Endothelial cell of umbilical vein (primary cell): ENCODE measurements around the gene CNGB1. TPM values are rescaled to one million over a fixed set of nuclear protein-coding genes. Genes with fewer than 3 reads are reported as not detected.
"Not testable (repeated sequence)": the region's sequence is repeated elsewhere in the genome, so short reads cannot be mapped to it uniquely, and the experiment has no call there.

Source experiments
- BruUV-seq: library from RNA; stranded (reverse); fragments of 400-500 nt; replicated peaks from 2 replicates; lab custom pipeline; 2021; lab: Mats Ljungman, UMichigan
- CTCF ChIA-PET: fragments of 300-600, 350-600 bp; sonication (Branson Sonifier 250); formaldehyde crosslinking; loops from one replicate; lab custom pipeline; 2021; ENCODE audit warnings: antibody characterized with exemption, inconsistent platforms; lab: Charles Lee
- POLR2A ChIA-PET: fragments of 300-600, 350-600 bp; sonication (Branson Sonifier 250); formaldehyde crosslinking; loops from one replicate; lab custom pipeline; 2021; ENCODE audit warnings: antibody characterized with exemption, inconsistent platforms; lab: Charles Lee
- DNase-seq: peaks from one replicate; pipeline ENCODE4 v3.0.0-alpha.2; 2011; ENCODE audit warnings: low read depth, low spot score
- FAIRE-seq: peaks from 2 replicates; lab custom pipeline; 2011; peaks lifted over from hg19 to GRCh38; lab: Jason Lieb, UNC
- H2AFZ ChIP-seq: 2 replicates; pipeline ENCODE4 v1.6.0; 2012; ENCODE audit warnings: low read depth, low read length, control low read depth, inconsistent platforms
- H3K27ac ChIP-seq: 2 replicates; pipeline ENCODE4 v1.5.1; 2011; ENCODE audit warnings: low read depth, mild to moderate bottlenecking, control low read depth, low read length, moderate library complexity; ENCODE audit not compliant: insufficient read depth
- H3K27me3 ChIP-seq, 2 experiments: 2 replicates each; pipeline versions ENCODE4 v1.6.0 to v1.6.1; 2011; ENCODE audit warnings: low read length in 2 of 2, mixed read lengths in 1 of 2; ENCODE audit not compliant: control insufficient read depth in 2 of 2, insufficient read depth in 2 of 2
- H3K36me3 ChIP-seq, 2 experiments: 2 replicates in 1 of 2; 3 replicates in 1 of 2; pipeline ENCODE4 v1.5.1; 2011; ENCODE audit warnings: low read length in 2 of 2, mild to moderate bottlenecking in 1 of 2, moderate library complexity in 1 of 2; ENCODE audit not compliant: control insufficient read depth in 2 of 2, insufficient read depth in 2 of 2; ENCODE audit errors: extremely low read depth in 1 of 2
- H3K4me1 ChIP-seq: 3 replicates; pipeline ENCODE4 v1.5.1; 2011; ENCODE audit warnings: mild to moderate bottlenecking, low read length; ENCODE audit not compliant: control insufficient read depth, insufficient read depth; ENCODE audit errors: extremely low read depth
- H3K4me2 ChIP-seq: 2 replicates; pipeline ENCODE4 v1.6.1; 2011; ENCODE audit warnings: low read length, control low read depth, mixed read lengths; ENCODE audit not compliant: insufficient read depth
- H3K4me3 ChIP-seq, 3 experiments: fragments of 200-600 bp in 1 of 3; sonication (generic), shearing (Covaris generic) in 1 of 3; replicated peaks in 1 of 3; 2 replicates each; pipeline ENCODE4 v1.5.1; 2011 to 2016; ENCODE audit warnings: control low read depth in 3 of 3, low read length in 3 of 3, mild to moderate bottlenecking in 2 of 3, inconsistent platforms in 1 of 3, low read depth in 1 of 3, moderate library complexity in 1 of 3; ENCODE audit not compliant: insufficient read depth in 1 of 3
- H3K79me2 ChIP-seq: 2 replicates; pipeline ENCODE4 v1.6.0; 2012; ENCODE audit warnings: low read length, inconsistent platforms; ENCODE audit not compliant: control insufficient read depth, insufficient read depth
- H3K9ac ChIP-seq: replicated peaks from 2 replicates; pipeline ENCODE3; 2011; ENCODE audit warnings: low read length, control low read depth; ENCODE audit not compliant: insufficient read depth; ENCODE audit errors: extremely low read depth
- H3K9me1 ChIP-seq: replicated peaks from 3 replicates; pipeline ENCODE4 v1.6.0; 2011; ENCODE audit warnings: mild to moderate bottlenecking, low read length; ENCODE audit not compliant: control insufficient read depth, insufficient read depth; ENCODE audit errors: extremely low read depth
- H3K9me3 ChIP-seq: replicated peaks from 2 replicates; pipeline ENCODE4 v1.5.1; 2012; ENCODE audit warnings: low read length, inconsistent platforms; ENCODE audit not compliant: control insufficient read depth, insufficient read depth
- H4K20me1 ChIP-seq: replicated peaks from 2 replicates; pipeline ENCODE3; 2011; ENCODE audit warnings: mild to moderate bottlenecking, low read length; ENCODE audit not compliant: control insufficient read depth, insufficient read depth; ENCODE audit errors: extremely low read depth
- CTCF ChIP-seq, 2 donors: IDR thresholded peaks; 1 replicate in 1 of 2; 2 replicates in 1 of 2; pipeline ENCODE4 v1.5.1; 2011; ENCODE audit warnings: low read length in 2 of 2, mild to moderate bottlenecking in 2 of 2, moderate library complexity in 2 of 2, control low read depth in 1 of 2, inconsistent platforms in 1 of 2, low read depth in 1 of 2; ENCODE audit not compliant: insufficient read depth in 1 of 2; ENCODE audit errors: extremely low read depth in 1 of 2
- GATA2 ChIP-seq: IDR thresholded peaks from 2 replicates; pipeline ENCODE4 v1.7.0; 2011; ENCODE audit warnings: low read depth, mild to moderate bottlenecking, moderate library complexity, mixed read lengths, low read length; ENCODE audit not compliant: insufficient read length, insufficient read depth
- JUN ChIP-seq: IDR thresholded peaks from 2 replicates; pipeline ENCODE4 v1.6.1; 2011; ENCODE audit warnings: borderline replicate concordance, low read depth; ENCODE audit not compliant: insufficient read length, insufficient read depth
- MAX ChIP-seq: IDR thresholded peaks from 2 replicates; pipeline ENCODE4 v1.6.1; 2011; ENCODE audit not compliant: insufficient read depth, insufficient read length
- POLR2A ChIP-seq: IDR thresholded peaks from 2 replicates; pipeline ENCODE4 v1.6.1; 2012; ENCODE audit warnings: low read depth, mild to moderate bottlenecking, control low read depth, low read length
- POLR2AphosphoS5 ChIP-seq: IDR thresholded peaks from 2 replicates; pipeline ENCODE4 v1.6.1; 2012; ENCODE audit warnings: low read depth, mild to moderate bottlenecking, control low read depth, low read length, moderate library complexity; ENCODE audit not compliant: insufficient read depth
- dilution Hi-C: fragments of 300-500 bp; cut with MboI; formaldehyde crosslinking; loops from one replicate; pipeline ENCODE4 v1.15.0; 2019; ENCODE audit warnings: low sequenced_read_pairs; ENCODE audit not compliant: extremely low pct_ligation_motif_present
- intact Hi-C: fragments of 100-400 bp; cut with micrococcal nuclease; formaldehyde crosslinking; loops from one replicate; pipeline ENCODE4 v1.10.0; 2022
- polyA plus RNA-seq, 4 experiments: library from polyadenylated mRNA; depleted of rRNA in 3 of 4; stranded (reverse) in 3 of 4; unstranded in 1 of 4; fragments of >200 nt; gene quantifications; 2 replicates each; pipeline versions ENCODE4 v1.2.1 to v1.2.3, GENCODE V29; 2011 to 2012; ENCODE audit warnings: missing spikeins in 1 of 4
- total RNA-seq: library from RNA; stranded (reverse); gene quantifications from 2 replicates; pipeline ENCODE4 v1.2.3, GENCODE V29; 2021

CNGB1 gene
- total and polyA plus RNA-seq, 2 donors (not counting 3 experiments of a cell fraction or from before 2014, with no cell fraction given) = not detected

- intact Hi-C loops = no loop called here
- DNase-seq = no peak
- Histone ChIP-seq H3K4me3 (no peak overlapping the region), H2AFZ (no peak overlapping the region), H3K9me3 (no peaks in the 10 kb centered on the region), H3K9me1 (no peaks in the 10 kb centered on the region), H3K36me3 (no peaks in the 10 kb centered on the region), H3K79me2 (no peaks in the 10 kb centered on the region), H3K9ac (no peak overlapping the region), H3K27me3 (peaks cover 0 to 3% of the 10 kb centered on the region in 2 experiments), H3K27ac (no peak overlapping the region), H4K20me1 (no peaks in the 10 kb centered on the region), H3K4me1 (peaks cover 4% of the 10 kb centered on the region), H3K4me2 (no peak overlapping the region)
- TF ChIP-seq CTCF (IDR thresholded peaks at IDR 0.05; ENCODE audit: extremely low read depth in 1 of 2, insufficient read depth in 1 of 2, low read depth in 1 of 2, low read length in 2 of 2) (no peak), POLR2AphosphoS5 (no peak), GATA2 (no peak), MAX (no peak), JUN (no peak), POLR2A (no peak)
- no peak for FAIRE-seq
- no TSS peak for BruUV-seq
- ChIA-PET POLR2A (no interaction called here), CTCF (interaction anchor here (1.2 kb wide), 2 partner anchors 10 to 116 kb away, joined by 3 to 6 read pairs; no protein-coding TSS in a partner anchor)
- dilution Hi-C loops = no loop called here
Observed at GRCh38 chr16:57873218-57873617, 97.7 kb downstream of the CNGB1 start.

- FAIRE-seq, POLR2A ChIA-PET, BruUV-seq, H3K9me3 ChIP-seq, H3K4me1 ChIP-seq, H3K79me2 ChIP-seq, intact Hi-C loops, H3K36me3 ChIP-seq, H3K4me2 ChIP-seq, DNase-seq, H3K9me1 ChIP-seq, H4K20me1 ChIP-seq, H3K27me3 ChIP-seq, H3K4me3 ChIP-seq, H3K9ac ChIP-seq, H2AFZ ChIP-seq, dilution Hi-C loops, H3K27ac ChIP-seq: not testable (repeated sequence)
- CTCF ChIA-PET = interaction anchor here (1.2 kb wide), 2 partner anchors 9 to 116 kb away, joined by 3 to 6 read pairs; no protein-coding TSS in a partner anchor
Observed at GRCh38 chr16:57872764-57873163, 98.2 kb downstream of the CNGB1 start.
